GM23338 (cell line): Measurements from ENCODE around the gene HTATSF1. TPM values are rescaled to one million over a fixed set of nuclear protein-coding genes. Genes with fewer than 3 reads are reported as not detected.

ENCODE experiments used
- CREB1 ChIP-seq: fragments of 250-450 bp; sonication (Bioruptor Pico); IDR thresholded peaks from 2 replicates; pipeline ENCODE4 v1.5.0; 2020; ENCODE audit warnings: low read depth, mild to moderate bottlenecking, moderate library complexity
- JUNB ChIP-seq: IDR thresholded peaks from one replicate; pipeline ENCODE4 v1.6.1; 2016; ENCODE audit warnings: antibody characterized with exemption; ENCODE audit not compliant: unreplicated experiment
- NANOG ChIP-seq: IDR thresholded peaks from 2 replicates; pipeline ENCODE4 v1.6.1; 2016; ENCODE audit warnings: antibody characterized with exemption, borderline replicate concordance
- POLR2AphosphoS5 ChIP-seq: IDR thresholded peaks from 2 replicates; pipeline ENCODE4 v1.6.1; 2016; ENCODE audit warnings: antibody characterized with exemption, low read depth
- microRNA counts: library from miRNA; unstranded; fragments of <30 nt; microRNA quantifications from one replicate; lab custom pipeline; 2017
- microRNA-seq: library from miRNA; unstranded; fragments of <30 nt; microRNA quantifications from one replicate; pipeline ENCODE4, GENCODE V29; 2017
- polyA plus RNA-seq: library from polyadenylated mRNA; unstranded; fragments of >200 nt; fragmentation: Nextera tagmentation; extraction: Ambion mirVana; gene quantifications from 2 replicates; pipeline ENCODE4 v1.2.1, GENCODE V29; 2016
- small RNA-seq: library from RNA; depleted of rRNA; stranded (forward); fragments of <200 nt; gene quantifications from one replicate; pipeline ENCODE3, GENCODE V24; 2014; ENCODE audit warnings: low replicate concordance
- total RNA-seq: library from RNA; depleted of rRNA; stranded (reverse); fragments of >200 nt; shearing (Covaris generic); gene quantifications from 2 replicates; pipeline ENCODE4 v1.2.3, GENCODE V29; 2014; rRNA removed
- TF ChIP-seq, protein P1 (sequence below): fragments of 250-450 bp; sonication (Bioruptor Pico); IDR thresholded peaks from 2 replicates; pipeline ENCODE4 v1.5.0; 2020; ENCODE audit warnings: mild to moderate bottlenecking, moderate library complexity
- TF ChIP-seq, protein P2 (sequence below), 2 experiments: fragments of 200-600 bp in 1 of 2; sonication (generic) in 1 of 2; conservative IDR thresholded peaks; 2 replicates each; pipeline versions ENCODE4 v1.5.1 to v1.6.1; 2016 to 2017; ENCODE audit warnings: antibody characterized with exemption in 2 of 2, low read depth in 2 of 2, mild to moderate bottlenecking in 2 of 2, moderate library complexity in 1 of 2

Gene HTATSF1
- total and polyA plus RNA-seq, 2 experiments from 2014 or later = 85.5 to 86.8 TPM

DNA sequence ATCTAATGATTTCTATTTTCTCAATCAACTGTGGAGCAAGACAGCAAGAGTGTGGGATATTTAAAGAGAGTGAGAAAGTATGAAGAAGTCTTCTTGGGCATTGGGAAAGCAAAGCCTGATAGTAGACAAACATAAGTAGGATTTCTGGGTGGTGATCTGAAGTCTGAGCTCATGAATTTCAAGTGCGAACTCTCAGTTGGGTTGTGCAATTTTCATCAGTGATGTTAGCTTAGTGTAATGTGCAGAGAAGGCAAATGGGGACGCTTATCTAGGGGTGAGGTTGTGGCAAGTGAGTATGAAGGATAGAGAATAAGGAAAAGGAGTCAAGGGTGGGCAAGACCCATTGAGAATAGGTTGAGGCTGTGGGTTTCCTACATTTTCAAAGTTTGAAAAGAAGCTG is 58.3 kb downstream of the HTATSF1 start (continued):
- TF ChIP-seq, protein P1, sequence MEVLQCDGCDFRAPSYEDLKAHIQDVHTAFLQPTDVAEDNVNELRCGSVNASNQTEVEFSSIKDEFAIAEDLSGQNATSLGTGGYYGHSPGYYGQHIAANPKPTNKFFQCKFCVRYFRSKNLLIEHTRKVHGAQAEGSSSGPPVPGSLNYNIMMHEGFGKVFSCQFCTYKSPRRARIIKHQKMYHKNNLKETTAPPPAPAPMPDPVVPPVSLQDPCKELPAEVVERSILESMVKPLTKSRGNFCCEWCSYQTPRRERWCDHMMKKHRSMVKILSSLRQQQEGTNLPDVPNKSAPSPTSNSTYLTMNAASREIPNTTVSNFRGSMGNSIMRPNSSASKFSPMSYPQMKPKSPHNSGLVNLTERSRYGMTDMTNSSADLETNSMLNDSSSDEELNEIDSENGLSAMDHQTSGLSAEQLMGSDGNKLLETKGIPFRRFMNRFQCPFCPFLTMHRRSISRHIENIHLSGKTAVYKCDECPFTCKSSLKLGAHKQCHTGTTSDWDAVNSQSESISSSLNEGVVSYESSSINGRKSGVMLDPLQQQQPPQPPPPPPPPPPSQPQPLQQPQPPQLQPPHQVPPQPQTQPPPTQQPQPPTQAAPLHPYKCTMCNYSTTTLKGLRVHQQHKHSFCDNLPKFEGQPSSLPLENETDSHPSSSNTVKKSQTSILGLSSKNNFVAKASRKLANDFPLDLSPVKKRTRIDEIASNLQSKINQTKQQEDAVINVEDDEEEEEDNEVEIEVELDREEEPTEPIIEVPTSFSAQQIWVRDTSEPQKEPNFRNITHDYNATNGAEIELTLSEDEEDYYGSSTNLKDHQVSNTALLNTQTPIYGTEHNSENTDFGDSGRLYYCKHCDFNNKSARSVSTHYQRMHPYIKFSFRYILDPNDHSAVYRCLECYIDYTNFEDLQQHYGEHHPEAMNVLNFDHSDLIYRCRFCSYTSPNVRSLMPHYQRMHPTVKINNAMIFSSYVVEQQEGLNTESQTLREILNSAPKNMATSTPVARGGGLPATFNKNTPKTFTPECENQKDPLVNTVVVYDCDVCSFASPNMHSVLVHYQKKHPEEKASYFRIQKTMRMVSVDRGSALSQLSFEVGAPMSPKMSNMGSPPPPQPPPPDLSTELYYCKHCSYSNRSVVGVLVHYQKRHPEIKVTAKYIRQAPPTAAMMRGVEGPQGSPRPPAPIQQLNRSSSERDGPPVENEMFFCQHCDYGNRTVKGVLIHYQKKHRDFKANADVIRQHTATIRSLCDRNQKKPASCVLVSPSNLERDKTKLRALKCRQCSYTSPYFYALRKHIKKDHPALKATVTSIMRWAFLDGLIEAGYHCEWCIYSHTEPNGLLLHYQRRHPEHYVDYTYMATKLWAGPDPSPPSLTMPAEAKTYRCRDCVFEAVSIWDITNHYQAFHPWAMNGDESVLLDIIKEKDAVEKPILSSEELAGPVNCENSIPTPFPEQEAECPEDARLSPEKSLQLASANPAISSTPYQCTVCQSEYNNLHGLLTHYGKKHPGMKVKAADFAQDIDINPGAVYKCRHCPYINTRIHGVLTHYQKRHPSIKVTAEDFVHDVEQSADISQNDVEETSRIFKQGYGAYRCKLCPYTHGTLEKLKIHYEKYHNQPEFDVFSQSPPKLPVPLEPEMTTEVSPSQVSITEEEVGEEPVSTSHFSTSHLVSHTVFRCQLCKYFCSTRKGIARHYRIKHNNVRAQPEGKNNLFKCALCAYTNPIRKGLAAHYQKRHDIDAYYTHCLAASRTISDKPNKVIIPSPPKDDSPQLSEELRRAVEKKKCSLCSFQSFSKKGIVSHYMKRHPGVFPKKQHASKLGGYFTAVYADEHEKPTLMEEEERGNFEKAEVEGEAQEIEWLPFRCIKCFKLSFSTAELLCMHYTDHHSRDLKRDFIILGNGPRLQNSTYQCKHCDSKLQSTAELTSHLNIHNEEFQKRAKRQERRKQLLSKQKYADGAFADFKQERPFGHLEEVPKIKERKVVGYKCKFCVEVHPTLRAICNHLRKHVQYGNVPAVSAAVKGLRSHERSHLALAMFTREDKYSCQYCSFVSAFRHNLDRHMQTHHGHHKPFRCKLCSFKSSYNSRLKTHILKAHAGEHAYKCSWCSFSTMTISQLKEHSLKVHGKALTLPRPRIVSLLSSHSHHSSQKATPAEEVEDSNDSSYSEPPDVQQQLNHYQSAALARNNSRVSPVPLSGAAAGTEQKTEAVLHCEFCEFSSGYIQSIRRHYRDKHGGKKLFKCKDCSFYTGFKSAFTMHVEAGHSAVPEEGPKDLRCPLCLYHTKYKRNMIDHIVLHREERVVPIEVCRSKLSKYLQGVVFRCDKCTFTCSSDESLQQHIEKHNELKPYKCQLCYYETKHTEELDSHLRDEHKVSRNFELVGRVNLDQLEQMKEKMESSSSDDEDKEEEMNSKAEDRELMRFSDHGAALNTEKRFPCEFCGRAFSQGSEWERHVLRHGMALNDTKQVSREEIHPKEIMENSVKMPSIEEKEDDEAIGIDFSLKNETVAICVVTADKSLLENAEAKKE (CRISPR knock-in tag) = no peak
- TF ChIP-seq JUNB = no peak
- no peak for TF ChIP-seq CREB1 (CRISPR knock-in tag)
- TF ChIP-seq, protein P2, sequence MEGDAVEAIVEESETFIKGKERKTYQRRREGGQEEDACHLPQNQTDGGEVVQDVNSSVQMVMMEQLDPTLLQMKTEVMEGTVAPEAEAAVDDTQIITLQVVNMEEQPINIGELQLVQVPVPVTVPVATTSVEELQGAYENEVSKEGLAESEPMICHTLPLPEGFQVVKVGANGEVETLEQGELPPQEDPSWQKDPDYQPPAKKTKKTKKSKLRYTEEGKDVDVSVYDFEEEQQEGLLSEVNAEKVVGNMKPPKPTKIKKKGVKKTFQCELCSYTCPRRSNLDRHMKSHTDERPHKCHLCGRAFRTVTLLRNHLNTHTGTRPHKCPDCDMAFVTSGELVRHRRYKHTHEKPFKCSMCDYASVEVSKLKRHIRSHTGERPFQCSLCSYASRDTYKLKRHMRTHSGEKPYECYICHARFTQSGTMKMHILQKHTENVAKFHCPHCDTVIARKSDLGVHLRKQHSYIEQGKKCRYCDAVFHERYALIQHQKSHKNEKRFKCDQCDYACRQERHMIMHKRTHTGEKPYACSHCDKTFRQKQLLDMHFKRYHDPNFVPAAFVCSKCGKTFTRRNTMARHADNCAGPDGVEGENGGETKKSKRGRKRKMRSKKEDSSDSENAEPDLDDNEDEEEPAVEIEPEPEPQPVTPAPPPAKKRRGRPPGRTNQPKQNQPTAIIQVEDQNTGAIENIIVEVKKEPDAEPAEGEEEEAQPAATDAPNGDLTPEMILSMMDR (conservative IDR thresholded peaks at IDR 0.05; ENCODE audit: low read depth in 2 of 2) = no peak
- no peak for TF ChIP-seq POLR2AphosphoS5
- no peak for TF ChIP-seq NANOG

MicroRNAs encoded within 50 kb of the gene (microRNA counts, 767-probe panel; counts per million panel counts)
- not detected for microRNA hsa-miR-934 (lab: Ali Mortazavi, UCI)

Small RNA genes lying within 50 kb of the gene (microRNA-seq; reads per million reads assigned to microRNA genes)
- gene MIR934 = not detected

Small RNA genes lying within 50 kb of the gene (small RNA-seq; reads per million reads assigned to genes)
- gene MIR934 = not detected

Other genes with a start within 250 kb of the HTATSF1 start
- 13.0 and 14.5 TPM in 2 replicates for gene MAP7D3, start 246.2 kb upstream of the HTATSF1 start, total RNA-seq
- 31.1 and 33.4 TPM in 2 replicates for gene MAP7D3, start 246.2 kb upstream of the HTATSF1 start, polyA plus RNA-seq
- not detected in 2 replicates for gene ADGRG4, start 196.6 kb upstream of the HTATSF1 start, total RNA-seq
- not detected in 2 replicates for gene ADGRG4, start 196.6 kb upstream of the HTATSF1 start, polyA plus RNA-seq
- not detected in 2 replicates for gene BRS3, start 9.6 kb upstream of the HTATSF1 start, total RNA-seq
- not detected in 2 replicates for gene BRS3, start 9.6 kb upstream of the HTATSF1 start, polyA plus RNA-seq
- not detected in 2 replicates for gene VGLL1, start 34.6 kb downstream of the HTATSF1 start, total RNA-seq
- gene VGLL1, start 34.6 kb downstream of the HTATSF1 start, polyA plus RNA-seq = not detected in 2 replicates
- not detected in 2 replicates for gene CD40LG, start 150.6 kb downstream of the HTATSF1 start, total RNA-seq
- gene CD40LG, start 150.6 kb downstream of the HTATSF1 start, polyA plus RNA-seq = not detected in 2 replicates